ENCODE measurements around the gene LIN7C.

DNA sequence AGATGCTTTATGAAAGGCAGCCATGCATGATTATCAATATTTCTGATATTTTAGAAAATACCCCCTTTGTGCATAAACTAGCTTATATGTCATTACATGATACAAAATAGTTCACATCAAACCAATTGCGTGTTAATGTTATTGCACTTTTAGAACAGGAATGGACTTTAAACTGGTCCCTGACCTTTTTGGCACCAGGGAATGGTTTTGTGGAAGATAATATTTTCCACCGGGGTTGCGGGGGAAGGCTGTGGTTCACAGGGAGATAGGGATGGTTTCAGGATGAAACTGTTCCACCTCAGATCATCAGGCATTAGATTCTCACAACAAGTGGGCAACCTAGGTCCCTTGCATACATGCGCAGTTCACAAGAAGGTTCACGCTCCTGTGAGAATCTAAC is 17.5 kb downstream of the LIN7C start:
- no peak for TF ChIP-seq SIN3A (conservative IDR thresholded peaks at IDR 0.05 in 1 of 2, IDR thresholded peaks at IDR 0.05 in 1 of 2; ENCODE audit: low read depth in 1 of 2, low read length in 2 of 2)
- no peak for TF ChIP-seq CTCF (IDR thresholded peaks at IDR 0.05; ENCODE audit: control extremely low read depth in 1 of 3, insufficient read depth in 1 of 3, low read depth in 1 of 3, low read length in 3 of 3)
- TF ChIP-seq EP300 (IDR thresholded peaks at IDR 0.05; ENCODE audit: borderline replicate concordance in 1 of 2, low read depth in 2 of 2, low read length in 2 of 2) = no peak
- TF ChIP-seq, protein P1, sequence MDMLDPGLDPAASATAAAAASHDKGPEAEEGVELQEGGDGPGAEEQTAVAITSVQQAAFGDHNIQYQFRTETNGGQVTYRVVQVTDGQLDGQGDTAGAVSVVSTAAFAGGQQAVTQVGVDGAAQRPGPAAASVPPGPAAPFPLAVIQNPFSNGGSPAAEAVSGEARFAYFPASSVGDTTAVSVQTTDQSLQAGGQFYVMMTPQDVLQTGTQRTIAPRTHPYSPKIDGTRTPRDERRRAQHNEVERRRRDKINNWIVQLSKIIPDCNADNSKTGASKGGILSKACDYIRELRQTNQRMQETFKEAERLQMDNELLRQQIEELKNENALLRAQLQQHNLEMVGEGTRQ (IDR thresholded peaks at IDR 0.05; ENCODE audit: low read length) = no peak
